Measurements from ENCODE around the gene FLNB. TPM values are rescaled to one million over a fixed set of nuclear protein-coding genes. Genes with fewer than 3 reads are reported as not detected.

The FLNB gene
- total RNA-seq, 2 experiments from 2014 or later = 33.3 to 37.9 TPM

GRCh38 chr3:58016710-58017109 lies 8.5 kb downstream of the FLNB start:
- Mint-ChIP-seq H3K36me3 (ENCODE audit: low read depth) (peaks cover 5% of the 10 kb centered on the region), H3K27me3 (no peaks in the 10 kb centered on the region), H3K4me1 (peaks cover 54% of the 10 kb centered on the region), H3K9me3 (no peaks in the 10 kb centered on the region), H3K4me3 (no peak overlapping the region), H3K27ac (no peak overlapping the region)
- CTCF ChIA-PET = interaction anchor here (1.2 to 3.1 kb wide), 3 partner anchors 9 to 150 kb away, joined by 5 to 8 read pairs (median 6); partner anchors contain the start of gene FLNB
- POLR2A ChIA-PET = no interaction called here
- DNase-seq = no peak

DNA sequence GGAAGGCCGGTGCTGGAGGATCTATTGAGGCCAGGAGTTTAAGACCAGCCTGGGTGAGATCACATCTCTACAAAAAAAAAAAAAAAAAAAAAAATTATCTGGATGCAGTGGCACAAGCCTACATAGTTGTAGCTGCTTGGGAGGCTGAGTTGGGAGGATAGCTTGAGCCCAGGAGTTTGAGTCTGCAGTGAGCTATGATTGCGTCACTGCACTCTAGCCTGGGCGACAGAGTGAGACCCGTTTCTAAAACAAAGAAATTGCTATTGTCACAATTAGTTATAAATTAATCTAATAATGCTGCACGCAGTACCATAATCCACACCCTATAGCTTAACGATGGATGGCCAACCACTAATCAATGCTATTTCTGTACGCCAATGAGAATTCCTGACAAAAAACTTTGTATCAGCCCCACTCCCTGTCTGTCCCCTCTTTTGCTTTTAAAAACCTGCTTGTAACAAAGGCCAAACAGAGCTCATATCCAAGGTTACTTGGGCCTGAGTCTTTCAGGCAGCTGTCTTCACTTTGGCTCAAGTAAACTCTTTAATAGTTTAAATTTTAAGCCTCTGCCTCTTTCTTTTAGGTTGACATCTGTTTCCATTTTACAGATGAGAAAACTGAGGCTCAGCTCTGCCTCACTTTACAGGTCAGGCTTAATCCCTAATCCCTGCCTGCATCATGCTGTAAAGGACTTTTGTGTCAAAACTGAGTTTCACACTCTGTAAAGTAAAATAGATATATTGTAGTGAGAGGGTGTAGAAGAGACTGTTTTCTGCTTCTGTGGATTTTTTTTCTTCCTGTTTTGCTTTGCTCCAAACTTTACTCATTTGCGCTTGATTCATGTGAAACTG lies 10.9 kb downstream of the FLNB start:
- no peaks in the 10 kb centered on the region for H3K27me3 Mint-ChIP-seq
- no peaks in the 10 kb centered on the region for H3K36me3 Mint-ChIP-seq (ENCODE audit: low read depth)
- H3K27ac Mint-ChIP-seq = peak overlapping the region; percentile 4
- H3K9me3 Mint-ChIP-seq = no peaks in the 10 kb centered on the region
- H3K4me3 Mint-ChIP-seq = no peak overlapping the region
- CTCF ChIA-PET = interaction anchor here (0.6 to 3.1 kb wide), 8 partner anchors 8 to 355 kb away, joined by 3 to 22 read pairs (median 4); partner anchors contain the start of gene FLNB
- DNase-seq = no peak
- POLR2A ChIA-PET = interaction anchor here (1.1 to 3.0 kb wide), 4 partner anchors 8 to 13 kb away, joined by 4 to 12 read pairs (median 6); partner anchors contain the start of gene FLNB
- peaks cover 60% of the 10 kb centered on the region for H3K4me1 Mint-ChIP-seq

DNA sequence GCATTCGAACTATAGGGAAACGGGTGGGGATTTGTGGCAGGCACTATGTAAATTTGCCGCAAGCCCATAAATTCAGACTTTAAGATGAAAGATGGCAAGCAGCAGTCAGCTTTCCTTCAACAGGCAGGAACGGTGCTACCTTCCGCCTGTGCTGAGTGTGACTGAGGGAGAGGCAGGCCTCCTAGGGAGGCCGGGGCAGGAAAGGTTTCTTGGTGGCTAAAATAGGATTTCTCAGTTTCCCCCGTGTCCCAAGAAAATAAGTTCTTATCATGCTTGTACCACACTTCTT lies 12.5 kb downstream of the FLNB start:
- H3K9me3 Mint-ChIP-seq = no peaks in the 10 kb centered on the region
- ChIA-PET CTCF (interaction anchor here (2.6 kb wide), 1 partner anchor 12 kb away, joined by 22 read pairs; the partner anchor contains the start of gene FLNB), POLR2A (interaction anchor here (1.6 to 3.0 kb wide), 2 partner anchors 10 to 12 kb away, joined by 5 to 12 read pairs; partner anchors contain the start of gene FLNB)
- no peaks in the 10 kb centered on the region for H3K36me3 Mint-ChIP-seq (ENCODE audit: low read depth)
- no peak overlapping the region for H3K4me3 Mint-ChIP-seq
- H3K27ac Mint-ChIP-seq = no peak overlapping the region
- peaks cover 63% of the 10 kb centered on the region for H3K4me1 Mint-ChIP-seq
- H3K27me3 Mint-ChIP-seq = no peaks in the 10 kb centered on the region
- DNase-seq = no peak

DNA sequence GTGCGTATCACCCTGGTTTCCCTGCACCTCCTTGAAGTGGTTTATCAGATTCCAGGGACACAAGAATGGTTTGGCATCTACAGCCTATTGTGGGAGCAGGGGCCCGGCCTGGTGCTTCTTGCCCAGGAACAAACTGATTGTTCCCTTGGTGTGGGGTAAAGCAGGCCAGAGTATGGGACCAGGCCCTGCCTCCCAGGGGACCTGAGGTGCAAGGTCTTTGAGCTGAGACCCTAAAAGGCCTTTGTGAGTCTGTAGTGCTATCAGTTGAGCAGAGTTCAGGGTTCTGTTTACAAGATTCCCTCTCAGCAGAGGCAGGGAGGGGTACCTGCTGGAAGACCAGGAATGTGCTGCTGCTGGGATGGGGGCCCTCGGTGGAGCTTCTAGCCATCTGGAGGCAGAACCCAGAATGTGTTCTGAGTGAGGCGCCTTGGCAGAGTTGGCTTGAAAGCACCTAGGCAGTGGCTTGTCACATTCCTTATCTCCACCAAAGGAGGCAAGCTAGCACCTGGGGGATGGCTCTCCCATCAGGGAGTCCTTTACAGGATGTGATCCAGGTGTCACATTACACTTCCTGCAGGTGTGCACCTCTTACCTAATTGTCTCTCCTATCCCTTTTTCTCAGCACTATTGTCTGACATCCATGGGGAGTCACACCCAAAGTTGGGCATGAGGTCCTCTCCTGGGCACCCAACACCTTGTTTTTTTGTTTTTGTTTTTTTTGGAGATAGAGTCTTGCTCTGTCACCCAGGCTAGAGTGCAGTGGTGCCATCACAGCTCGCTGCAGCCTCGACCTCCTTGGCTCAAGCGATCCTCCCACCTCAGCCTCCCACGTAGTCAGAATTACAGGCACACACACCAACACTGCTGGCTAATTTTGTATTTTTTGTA lies 13.1 kb downstream of the FLNB start:
- DNase-seq = no peak
- ChIA-PET POLR2A (interaction anchor here (1.7 to 3.0 kb wide), 4 partner anchors 8 to 13 kb away, joined by 8 to 15 read pairs (median 13); partner anchors contain the start of gene FLNB), CTCF (interaction anchor here (1.9 to 4.6 kb wide), 4 partner anchors 8 to 14 kb away, joined by 9 to 25 read pairs (median 17); partner anchors contain the start of gene FLNB)
- Mint-ChIP-seq H3K4me1 (peaks cover 67% of the 10 kb centered on the region), H3K9me3 (no peaks in the 10 kb centered on the region), H3K36me3 (ENCODE audit: low read depth) (no peaks in the 10 kb centered on the region), H3K27me3 (no peaks in the 10 kb centered on the region), H3K27ac (peak overlapping the region; percentile 61), H3K4me3 (no peak overlapping the region)

- Mint-ChIP-seq H3K27me3 (no peaks in the 10 kb centered on the region), H3K4me1 (peaks cover 72% of the 10 kb centered on the region), H3K9me3 (no peaks in the 10 kb centered on the region), H3K36me3 (ENCODE audit: low read depth) (no peaks in the 10 kb centered on the region), H3K27ac (peak overlapping the region; percentile 61), H3K4me3 (no peak overlapping the region)
- DNase-seq = no peak
- POLR2A ChIA-PET = interaction anchor here (1.7 to 3.1 kb wide), 5 partner anchors 9 to 13 kb away, joined by 7 to 20 read pairs (median 14); partner anchors contain the start of gene FLNB
- CTCF ChIA-PET = interaction anchor here (0.6 to 4.6 kb wide), 5 partner anchors 9 to 156 kb away, joined by 3 to 25 read pairs (median 9); partner anchors contain the start of gene FLNB
Measured at GRCh38 chr3:58021962-58022361, 13.7 kb downstream of the FLNB start.

DNA sequence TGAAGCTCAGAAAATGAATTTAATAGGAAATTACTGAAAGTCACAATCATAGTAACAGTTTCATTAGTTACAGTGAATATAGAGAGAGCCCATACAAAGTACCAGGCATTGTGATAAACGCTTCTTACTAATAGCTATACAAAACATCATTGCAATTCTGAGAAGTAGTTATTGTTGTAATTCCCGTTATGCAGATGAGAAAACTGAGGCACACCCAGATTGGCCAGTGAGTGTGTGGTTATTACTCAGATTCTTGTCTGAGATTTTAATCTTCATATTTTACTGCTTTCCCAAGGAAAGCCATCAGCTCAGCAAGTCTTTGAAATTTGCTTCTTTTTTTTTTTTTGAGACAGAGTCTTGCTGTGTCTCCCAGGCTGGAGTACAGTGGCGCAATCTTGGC lies 14.3 kb downstream of the FLNB start:
- Mint-ChIP-seq H3K27ac (peak overlapping the region; percentile 61), H3K4me1 (peaks cover 72% of the 10 kb centered on the region), H3K27me3 (no peaks in the 10 kb centered on the region), H3K9me3 (no peaks in the 10 kb centered on the region), H3K4me3 (no peak overlapping the region), H3K36me3 (ENCODE audit: low read depth) (peaks cover under 1% of the 10 kb centered on the region)
- no peak for DNase-seq
- CTCF ChIA-PET = interaction anchor here (0.6 to 4.6 kb wide), 8 partner anchors 9 to 155 kb away, joined by 3 to 25 read pairs (median 4); partner anchors contain the start of gene FLNB
- POLR2A ChIA-PET = interaction anchor here (0.9 to 3.1 kb wide), 7 partner anchors 9 to 425 kb away, joined by 3 to 20 read pairs (median 8); partner anchors contain the start of genes ARF4 and FLNB

DNA sequence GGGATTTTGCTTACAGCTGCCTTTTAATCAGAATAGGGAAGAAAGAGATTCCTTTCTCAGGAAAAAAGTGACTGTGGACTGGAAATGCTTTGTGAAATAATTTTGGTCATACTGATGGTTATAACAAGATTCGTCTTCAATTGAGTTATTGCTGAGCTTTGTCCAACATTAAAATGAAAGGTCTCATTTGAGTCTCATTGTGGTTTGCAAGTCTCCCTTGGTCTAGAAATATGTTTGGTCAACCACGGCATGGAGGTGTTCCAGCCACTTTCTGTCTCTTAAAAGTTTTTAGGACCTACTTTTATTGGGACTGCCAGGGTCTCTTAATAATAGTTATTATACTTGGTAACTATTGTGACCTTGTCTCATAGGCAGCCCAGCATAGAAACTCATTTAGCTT lies 15.3 kb downstream of the FLNB start:
- Mint-ChIP-seq H3K27ac (no peak overlapping the region), H3K9me3 (no peaks in the 10 kb centered on the region), H3K4me1 (peaks cover 75% of the 10 kb centered on the region), H3K4me3 (no peak overlapping the region), H3K36me3 (ENCODE audit: low read depth) (peaks cover 6% of the 10 kb centered on the region), H3K27me3 (no peaks in the 10 kb centered on the region)
- POLR2A ChIA-PET = interaction anchor here (1.0 to 3.1 kb wide), 5 partner anchors 8 to 426 kb away, joined by 3 to 20 read pairs (median 7); partner anchors contain the start of gene ARF4
- no peak for DNase-seq
- CTCF ChIA-PET = interaction anchor here (0.7 to 4.6 kb wide), 6 partner anchors 8 to 38 kb away, joined by 3 to 25 read pairs (median 4); partner anchors contain the start of gene FLNB

DNA sequence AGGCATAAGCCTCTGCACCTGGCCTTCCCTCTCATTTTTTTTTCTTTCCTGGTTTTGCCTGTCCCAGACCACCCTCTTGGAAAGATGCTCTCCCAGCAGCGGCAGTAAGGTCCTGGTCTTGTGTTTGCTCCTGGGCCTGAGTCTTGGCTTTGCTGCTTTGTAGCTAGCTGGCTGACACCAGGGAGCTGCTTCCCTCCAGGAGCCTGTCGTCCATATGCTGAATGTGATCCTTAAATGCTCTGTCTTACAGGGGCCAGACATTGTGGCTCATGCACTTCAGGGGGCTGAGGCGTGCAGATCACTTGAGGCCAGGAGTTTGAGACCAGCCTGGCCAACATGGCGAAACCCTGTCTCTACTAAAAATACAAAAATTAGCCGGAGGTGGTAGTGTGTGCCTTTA lies 17.2 kb downstream of the FLNB start:
- H3K27ac Mint-ChIP-seq = no peak overlapping the region
- ChIA-PET POLR2A (interaction anchor here (1.0 kb wide), 1 partner anchor 9 kb away, joined by 3 read pairs; no protein-coding TSS in a partner anchor), CTCF (interaction anchor here (0.6 to 4.6 kb wide), 3 partner anchors 16 to 192 kb away, joined by 4 to 25 read pairs (median 5); partner anchors contain the start of gene FLNB)
- no peaks in the 10 kb centered on the region for H3K27me3 Mint-ChIP-seq
- no peak for DNase-seq
- H3K9me3 Mint-ChIP-seq = no peaks in the 10 kb centered on the region
- peaks cover 68% of the 10 kb centered on the region for H3K4me1 Mint-ChIP-seq
- peaks cover 6% of the 10 kb centered on the region for H3K36me3 Mint-ChIP-seq (ENCODE audit: low read depth)
- H3K4me3 Mint-ChIP-seq = no peak overlapping the region

DNA sequence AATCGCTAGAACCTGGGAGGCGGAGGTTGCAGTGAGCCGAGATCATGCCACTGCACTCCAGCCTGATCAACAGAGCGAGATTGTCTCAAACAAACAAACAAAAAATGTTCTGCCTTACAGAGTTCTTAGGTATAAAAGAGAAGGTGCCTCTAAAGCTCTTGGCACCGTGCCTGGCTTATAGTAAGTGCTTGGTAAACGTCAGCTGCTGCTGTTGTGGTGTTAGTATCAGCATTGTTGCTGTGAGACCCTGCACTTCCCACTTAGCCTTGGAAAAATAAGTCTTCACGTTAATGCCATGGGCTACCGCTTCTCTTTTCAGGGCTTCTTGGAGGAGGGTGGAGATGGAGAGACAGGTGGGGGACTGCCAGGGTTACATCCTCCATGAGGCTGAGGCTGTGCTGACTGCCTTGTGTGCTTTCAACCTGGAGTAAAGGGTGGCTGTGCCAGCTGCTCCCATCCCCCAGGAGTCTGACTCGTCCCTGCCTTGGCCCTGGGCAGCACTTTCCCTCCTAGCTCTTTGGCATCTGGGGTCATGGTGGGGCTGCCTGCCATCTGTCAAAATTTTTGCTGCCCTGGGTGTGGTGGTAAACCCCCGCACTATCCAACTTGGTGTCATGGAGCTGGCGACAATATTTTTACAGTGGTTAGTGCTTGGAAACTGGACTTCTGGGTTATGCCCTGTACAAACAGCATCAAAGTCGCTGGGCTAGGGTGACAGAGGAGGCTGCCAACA lies 17.8 kb downstream of the FLNB start:
- ChIA-PET POLR2A (interaction anchor here (1.0 kb wide), 1 partner anchor 9 kb away, joined by 3 read pairs; no protein-coding TSS in a partner anchor), CTCF (interaction anchor here (1.2 to 4.6 kb wide), 2 partner anchors 16 to 191 kb away, joined by 5 to 25 read pairs; partner anchors contain the start of gene FLNB)
- Mint-ChIP-seq H3K4me3 (no peak overlapping the region), H3K9me3 (no peaks in the 10 kb centered on the region), H3K27ac (no peak overlapping the region), H3K36me3 (ENCODE audit: low read depth) (peaks cover 6% of the 10 kb centered on the region), H3K4me1 (peaks cover 62% of the 10 kb centered on the region), H3K27me3 (no peaks in the 10 kb centered on the region)
- no peak for DNase-seq

GRCh38 chr3:58026598-58026997 lies 18.4 kb downstream of the FLNB start:
- Mint-ChIP-seq H3K9me3 (no peaks in the 10 kb centered on the region), H3K27me3 (no peaks in the 10 kb centered on the region), H3K4me1 (peaks cover 56% of the 10 kb centered on the region), H3K27ac (no peak overlapping the region), H3K36me3 (ENCODE audit: low read depth) (peaks cover 6% of the 10 kb centered on the region), H3K4me3 (no peak overlapping the region)
- no peak for DNase-seq
- POLR2A ChIA-PET = no interaction called here
- CTCF ChIA-PET = no interaction called here

DNA sequence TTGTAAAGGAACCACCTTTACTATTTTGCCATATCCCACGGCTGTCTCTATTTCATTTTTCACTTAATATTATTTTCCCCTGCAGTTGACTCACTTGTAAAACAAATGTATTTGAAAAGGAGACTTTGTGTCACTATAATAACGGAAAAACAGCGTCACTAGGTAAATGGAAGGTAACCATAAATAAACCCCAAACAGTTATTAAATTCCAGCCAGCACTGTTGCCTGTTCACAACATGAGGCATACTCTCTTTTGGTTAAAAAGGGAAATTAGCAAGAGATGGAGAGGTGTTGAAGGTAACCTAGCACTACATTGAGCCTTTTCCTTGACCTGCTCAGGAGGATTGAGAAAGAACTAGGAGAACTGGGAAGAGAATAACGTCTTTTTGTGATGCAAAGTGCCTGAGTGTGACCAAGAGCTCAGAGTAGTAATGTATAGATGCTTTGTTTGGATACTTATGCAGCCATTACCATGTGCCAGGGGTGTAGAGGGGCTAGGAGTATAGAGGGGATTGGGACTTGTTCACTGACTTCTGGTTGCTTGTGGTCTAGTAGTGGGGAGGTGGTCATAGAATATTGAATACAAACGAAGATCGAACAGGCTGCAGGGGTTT lies 19.6 kb downstream of the FLNB start:
- Mint-ChIP-seq H3K27ac (no peak overlapping the region), H3K4me1 (peaks cover 45% of the 10 kb centered on the region), H3K36me3 (ENCODE audit: low read depth) (peaks cover 6% of the 10 kb centered on the region), H3K4me3 (no peak overlapping the region), H3K27me3 (no peaks in the 10 kb centered on the region), H3K9me3 (no peaks in the 10 kb centered on the region)
- ChIA-PET CTCF (no interaction called here), POLR2A (interaction anchor here (2.3 kb wide), 1 partner anchor 8 kb away, joined by 6 read pairs; no protein-coding TSS in a partner anchor)
- no peak for DNase-seq
